A172 (cell line): ENCODE results near the gene NCL. TPM values are rescaled to one million over a fixed set of nuclear protein-coding genes. Genes with fewer than 3 reads are reported as not detected.
A peak's percentile ranks its signal among the peaks of the same experiment; 100 is the strongest.
"Not testable (repeated sequence)": the region's sequence is repeated elsewhere in the genome, so short reads cannot be mapped to it uniquely, and the experiment has no call there.

ENCODE experiments used
- DNase-seq: peaks from one replicate; pipeline ENCODE4 v3.0.0-alpha.2; 2015; ENCODE audit warnings: low spot score
- total RNA-seq: library from RNA; depleted of rRNA; stranded (reverse); fragments of >200 nt; shearing (Covaris generic); gene quantifications from 2 replicates; pipeline ENCODE4 v1.2.3, GENCODE V29; 2014

The NCL gene
- total RNA-seq, 1 experiment from 2014 or later: 344 TPM

DNA sequence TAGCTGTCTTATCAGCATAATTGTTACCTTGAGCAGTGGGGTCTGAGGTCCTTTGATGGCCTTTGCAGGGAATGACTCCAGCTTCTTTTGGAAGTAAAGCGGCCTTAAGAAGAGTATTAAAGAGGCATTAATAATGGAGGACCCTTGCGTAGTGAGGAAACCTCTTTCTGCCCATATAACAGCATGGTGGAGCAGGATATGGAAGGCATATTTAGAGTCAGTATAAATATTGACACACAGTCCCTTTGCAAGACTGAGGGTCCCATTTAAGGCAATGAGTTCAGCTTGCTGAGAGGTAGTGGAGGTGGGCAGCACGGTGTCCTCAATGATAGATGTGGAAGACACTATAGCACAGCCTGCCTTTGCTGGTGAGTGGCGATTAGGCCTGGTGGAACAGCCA is 32.7 kb downstream of the NCL start:
- no peak for DNase-seq

DNA sequence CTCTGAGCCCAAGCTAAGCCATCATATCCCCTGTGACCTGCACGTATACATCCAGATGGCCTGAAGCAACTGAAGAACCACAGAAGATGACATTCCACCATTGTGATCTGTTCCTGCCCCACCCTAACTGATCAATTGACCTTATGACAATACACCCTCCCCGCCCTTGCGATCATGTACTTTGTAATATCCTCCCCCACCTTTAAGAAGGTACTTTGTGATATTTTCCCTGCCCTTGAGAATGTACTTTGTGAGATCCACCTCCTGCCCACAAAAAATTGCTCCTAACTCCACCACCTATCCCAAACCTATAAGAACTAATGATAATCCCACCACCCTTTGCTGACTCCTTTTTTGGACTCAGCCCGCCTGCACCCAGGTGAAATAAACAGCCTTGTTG is 33.8 kb downstream of the NCL start:
- not testable (repeated sequence) for DNase-seq

DNA sequence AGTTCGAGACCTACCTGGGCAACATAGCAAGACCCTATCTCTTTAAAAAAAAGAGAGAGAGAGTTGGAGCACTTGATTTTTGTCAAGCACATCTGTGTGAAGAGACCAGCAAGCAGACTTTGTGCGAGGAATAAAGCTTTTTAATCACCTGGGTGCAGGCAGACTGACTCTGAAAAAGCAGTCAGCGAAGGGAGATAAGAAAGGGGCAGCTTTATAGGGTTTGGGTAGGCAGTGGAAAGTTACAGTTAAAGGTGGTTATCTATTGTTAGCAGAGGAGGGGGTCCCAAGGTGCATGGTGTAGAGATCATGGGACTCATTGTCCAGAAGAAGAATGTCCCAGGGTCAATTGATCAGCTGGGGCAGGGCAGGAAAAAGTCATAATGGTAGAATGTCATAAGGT is 34.4 kb downstream of the NCL start:
- DNase-seq: no peak

DNA sequence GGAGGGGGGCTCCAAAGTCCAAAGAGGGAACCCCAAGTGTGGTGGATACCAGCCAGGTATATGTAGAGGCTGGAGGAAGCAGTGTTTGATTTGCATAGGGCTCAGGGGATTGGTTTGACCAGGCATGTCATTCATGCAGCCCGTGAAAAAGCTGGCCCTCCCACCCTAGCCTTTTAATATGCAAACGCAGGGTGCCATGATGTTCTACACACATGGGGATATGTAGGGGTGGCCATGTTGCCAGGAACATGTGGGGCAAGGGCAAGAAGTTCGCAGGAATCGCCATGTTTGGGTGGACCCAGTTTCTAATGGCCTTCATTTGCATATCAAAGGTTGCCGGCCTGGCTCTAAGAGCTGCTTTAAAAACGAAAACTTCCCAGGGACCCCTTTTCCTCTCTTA is 35.1 kb downstream of the NCL start:
- DNase-seq: no peak

DNA sequence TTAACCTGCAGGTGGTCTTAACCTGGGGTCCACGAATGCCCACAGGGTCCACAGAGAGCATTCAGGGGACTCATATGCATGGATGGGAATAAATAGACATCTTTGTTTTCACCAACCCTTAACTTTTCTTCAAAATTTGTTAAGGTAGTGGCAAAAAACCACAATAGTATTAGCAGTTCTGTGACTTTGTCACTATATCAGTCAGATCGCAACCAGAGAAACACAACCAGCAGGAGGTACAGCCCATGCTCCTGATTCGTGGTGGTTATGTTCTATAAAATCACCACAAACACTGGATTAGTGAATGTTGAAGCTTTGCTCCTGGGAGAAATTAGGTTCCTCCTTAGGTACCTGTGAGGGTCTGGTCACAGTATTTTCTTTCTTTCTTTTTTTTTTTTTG is 37.2 kb downstream of the NCL start:
- DNase-seq: no peak

DNA sequence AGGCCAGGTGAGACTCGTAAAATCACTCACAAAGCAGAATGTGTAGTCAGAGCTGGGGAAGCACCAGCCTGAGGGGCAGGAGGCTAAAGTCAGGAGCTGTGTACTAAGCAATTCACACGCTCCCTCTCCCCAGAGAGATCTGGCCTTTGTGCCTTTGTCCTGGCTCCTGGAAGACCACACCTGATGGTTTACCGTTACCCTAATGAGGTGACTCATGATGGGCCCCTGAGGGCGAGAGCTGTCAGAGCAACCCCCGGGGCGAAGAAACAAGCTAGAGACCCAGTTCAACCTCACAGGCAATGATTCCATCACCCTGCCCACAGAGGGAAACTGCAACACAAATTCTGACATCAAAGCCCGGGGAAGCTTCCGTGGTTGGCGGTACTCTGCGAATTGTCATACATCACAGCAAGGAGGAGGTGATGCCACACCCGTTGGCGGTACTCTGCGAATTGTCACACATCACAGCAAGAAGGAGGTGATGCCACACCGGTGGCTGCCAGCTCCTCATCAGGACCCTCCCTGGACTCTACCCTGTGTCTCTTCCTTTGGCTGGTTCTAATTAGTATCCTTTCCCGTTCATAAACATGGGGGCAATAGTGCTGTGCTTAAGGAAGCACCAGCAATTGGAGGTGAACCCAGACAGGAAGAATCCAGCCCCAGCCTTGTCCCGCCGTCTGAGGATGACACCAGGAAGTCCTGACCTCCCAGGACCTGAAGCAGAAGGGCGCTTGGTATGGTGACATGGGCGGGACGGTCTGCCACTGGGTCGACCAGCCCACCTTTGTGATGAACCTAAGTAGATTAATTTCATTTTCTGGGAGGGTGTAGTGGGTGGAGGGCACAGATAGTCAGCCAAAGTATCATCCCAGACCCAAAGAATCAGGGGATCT is 38.2 kb downstream of the NCL start:
- peak; percentile 47 for DNase-seq

DNA sequence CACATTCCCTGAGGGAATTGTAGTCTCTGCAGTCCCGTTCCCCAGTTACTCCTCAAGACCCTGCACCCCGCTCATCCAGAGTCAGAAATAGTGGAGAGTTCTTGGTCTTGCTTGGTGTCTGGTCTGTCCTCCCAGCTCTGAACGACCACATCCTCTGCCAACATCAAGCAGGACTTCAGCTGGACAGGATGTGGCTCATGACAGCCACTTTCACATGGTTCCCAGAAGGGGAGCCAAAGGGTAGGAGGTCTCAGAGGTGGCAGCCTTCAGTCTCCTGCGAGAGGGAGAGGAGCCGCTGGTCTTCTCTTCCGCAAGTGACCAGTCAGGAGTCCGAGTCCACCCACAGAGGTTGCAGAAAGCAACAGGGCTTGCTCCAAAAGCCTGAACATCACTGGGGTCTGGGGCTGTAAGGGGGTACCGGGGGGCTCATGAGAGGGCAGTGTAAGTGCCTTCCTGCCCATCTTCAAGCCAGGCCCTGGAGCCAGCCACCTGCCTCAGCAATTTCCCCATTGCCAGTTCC is 38.9 kb downstream of the NCL start:
- peak; percentile 38 for DNase-seq

DNA sequence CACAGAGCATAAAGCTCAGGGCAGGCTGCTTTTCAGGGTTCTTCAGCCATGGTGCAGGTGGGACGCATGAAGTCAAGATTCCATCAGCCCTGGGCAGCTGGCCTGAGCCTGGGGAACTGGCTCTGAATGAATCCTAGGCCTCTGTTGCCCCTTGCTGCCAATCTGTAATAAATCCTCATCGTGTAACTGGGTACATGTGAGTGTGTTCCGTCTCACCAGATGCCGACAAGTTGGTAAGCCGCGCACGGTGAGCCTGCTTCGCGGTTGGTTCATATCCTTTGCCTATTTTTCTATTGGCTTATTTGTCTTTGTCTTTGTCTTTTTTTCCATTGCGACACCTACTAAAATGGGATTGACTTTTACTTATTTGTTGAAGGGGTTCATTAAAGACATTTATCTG is 41.1 kb downstream of the NCL start:
- DNase-seq: no peak

DNA sequence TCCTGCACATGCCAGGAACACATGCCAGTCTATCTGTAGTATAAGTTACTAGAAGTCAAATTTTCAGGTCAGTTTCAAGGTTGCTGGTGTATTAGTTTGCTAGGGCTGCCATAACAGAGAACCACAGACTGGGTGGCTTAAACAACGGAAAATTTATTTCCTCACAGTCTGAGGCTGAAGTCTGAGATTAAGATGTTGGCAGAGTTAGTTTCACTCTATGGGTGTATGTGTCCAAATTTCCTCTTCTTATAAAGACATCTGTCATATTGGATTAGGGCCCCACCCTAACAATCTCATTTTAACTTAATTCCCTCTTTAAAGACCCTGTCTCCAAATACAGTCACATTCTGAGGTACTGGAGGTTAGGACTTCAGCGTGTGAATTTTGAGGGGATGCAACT is 42.2 kb downstream of the NCL start:
- no peak for DNase-seq

DNA sequence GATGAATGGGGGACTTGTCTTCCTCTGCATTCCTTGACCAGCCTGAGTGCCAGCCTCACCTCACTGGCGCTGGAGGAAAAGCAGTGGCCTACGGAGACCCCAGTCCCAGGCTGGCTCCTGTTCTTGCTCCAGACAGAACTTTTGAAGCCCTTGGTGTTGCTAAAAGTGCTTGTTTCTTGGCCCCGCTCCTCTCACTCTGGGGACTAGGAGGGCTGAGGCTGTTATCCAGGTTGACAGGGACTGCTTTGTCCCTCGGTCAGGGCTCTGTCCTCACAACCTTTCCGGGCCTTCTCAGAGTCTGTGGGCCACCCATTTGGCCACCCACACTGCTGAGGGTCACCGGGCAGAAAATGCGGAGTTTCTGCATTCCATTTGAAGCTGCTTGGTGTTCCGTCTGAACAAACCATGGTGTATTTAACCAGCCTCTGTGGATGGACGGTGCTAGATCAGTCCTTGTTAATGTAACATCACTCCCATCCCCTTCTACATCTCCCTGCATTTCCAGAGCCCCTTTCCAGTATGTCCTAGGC is 43.2 kb downstream of the NCL start:
- no peak for DNase-seq

DNA sequence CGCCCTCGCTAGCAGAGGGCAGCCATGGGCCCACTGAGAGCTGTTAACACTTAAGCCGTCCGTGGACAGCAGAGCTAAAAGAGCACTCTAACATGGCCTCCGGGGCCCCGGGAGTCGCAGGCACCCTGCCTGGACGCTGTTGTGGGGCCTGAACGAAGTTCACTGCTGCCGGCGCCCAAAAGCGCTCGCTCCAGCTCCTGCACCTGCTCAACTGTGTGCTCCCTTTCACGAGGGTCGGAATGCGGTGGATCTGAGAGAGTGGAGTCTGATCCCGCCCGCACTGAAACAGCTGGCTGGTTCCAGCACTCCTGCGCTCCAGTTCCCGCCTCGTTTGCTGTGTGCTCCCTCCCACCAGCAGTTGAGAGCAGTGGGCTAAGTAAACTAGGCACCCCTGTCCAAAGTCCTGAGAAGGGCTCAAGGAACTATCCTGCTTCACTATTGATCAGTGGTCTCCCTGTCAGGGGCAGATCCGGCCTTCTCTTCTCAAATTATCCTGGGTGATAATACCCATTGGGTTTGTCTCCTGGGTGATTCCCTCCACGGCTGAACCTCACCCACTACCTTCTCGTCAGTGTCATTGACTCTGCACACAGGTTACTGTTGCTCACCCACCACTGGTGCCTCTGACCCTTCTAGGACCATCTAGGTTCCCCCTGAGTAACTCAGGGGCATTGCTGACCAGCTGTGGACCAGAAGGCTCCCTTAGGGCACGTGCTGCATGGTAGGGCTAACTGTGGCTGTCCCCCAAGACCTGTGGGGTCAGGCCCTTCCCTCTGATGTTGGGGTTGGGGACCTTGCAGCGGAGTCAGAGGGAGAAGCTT is 45.3 kb downstream of the NCL start:
- no peak for DNase-seq

DNA sequence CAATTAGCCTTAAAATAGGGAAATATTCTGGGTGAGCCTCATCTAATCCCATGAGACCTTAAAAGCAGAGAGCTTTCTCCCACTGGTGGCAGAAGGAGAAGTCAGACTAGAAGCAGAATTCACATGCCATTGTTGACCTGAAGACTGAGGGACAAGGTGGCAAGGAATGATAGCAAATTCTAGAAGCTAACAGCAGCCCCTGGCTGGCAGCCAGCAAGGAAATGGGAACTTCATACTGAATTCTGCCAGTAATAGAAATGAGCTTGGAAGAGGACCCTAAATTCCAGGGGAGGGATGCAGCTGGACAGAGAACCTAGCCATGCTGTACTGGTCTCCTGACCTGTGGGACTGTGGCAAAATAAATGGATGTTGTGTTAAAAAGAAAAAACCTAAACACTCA is 49.3 kb downstream of the NCL start:
- DNase-seq: no peak

DNA sequence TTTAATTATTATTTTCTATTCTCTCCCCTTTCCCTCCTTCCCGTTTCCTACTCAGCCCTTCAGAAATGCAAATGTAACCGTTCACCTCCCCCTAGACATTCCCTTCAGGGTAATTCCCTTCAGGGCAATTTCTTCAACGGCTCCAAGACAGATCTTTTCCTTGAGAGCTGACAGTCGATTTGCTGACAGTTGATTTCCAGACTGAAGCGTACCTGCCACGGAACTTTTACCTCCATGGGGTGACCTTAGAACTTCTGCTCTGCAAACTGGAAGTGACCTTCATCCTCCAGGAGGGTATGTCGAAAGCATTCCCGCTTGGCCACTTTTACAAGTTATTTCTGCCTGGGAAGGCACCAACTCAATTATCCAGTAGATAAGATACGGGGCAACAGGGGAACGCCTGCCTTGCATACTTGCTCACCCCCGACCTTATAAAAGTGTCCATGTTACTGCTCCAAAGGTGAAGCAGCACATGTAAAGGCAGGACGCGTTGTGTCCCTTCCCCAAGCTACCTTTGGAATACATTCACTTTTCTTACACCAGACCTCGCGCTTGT is 50.3 kb downstream of the NCL start:
- no peak for DNase-seq

DNA sequence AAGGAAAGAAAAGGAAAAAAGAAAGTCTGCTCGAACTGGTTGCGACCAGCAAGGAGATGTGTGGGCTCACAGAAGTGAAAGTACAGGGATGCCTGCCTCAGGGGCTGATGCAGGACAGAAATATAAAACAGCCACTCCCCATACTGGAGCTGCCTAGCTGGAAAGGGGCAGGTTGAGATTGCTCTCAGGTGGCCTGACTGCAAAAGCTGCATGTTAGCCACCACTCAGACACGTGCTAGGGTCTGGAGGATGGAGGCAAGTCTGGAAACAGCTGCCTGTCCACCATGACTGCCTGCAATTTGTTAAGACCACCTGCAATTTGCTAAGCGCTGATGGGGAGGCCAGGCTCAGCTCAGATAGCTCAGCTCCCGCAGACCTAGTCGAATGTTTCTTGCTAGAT is 50.8 kb downstream of the NCL start:
- DNase-seq: no peak

DNA sequence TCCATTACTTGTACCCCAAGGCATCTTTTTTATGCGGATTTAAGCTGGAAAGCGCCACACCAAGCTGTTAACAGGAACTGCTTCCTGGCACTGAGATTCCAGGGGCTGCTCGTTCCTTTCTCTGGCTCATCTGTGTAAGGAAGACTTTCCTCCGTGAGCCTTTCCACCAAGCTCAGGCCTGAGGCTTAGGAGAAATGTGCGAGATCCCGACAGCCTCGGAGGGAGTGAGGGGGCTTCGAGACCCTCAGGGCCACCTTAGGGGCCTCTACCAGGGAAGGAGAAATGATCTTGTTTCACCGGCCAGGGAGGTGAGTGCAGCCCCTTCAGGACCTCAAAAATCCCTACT is 51.7 kb downstream of the NCL start:
- no peak for DNase-seq

DNA sequence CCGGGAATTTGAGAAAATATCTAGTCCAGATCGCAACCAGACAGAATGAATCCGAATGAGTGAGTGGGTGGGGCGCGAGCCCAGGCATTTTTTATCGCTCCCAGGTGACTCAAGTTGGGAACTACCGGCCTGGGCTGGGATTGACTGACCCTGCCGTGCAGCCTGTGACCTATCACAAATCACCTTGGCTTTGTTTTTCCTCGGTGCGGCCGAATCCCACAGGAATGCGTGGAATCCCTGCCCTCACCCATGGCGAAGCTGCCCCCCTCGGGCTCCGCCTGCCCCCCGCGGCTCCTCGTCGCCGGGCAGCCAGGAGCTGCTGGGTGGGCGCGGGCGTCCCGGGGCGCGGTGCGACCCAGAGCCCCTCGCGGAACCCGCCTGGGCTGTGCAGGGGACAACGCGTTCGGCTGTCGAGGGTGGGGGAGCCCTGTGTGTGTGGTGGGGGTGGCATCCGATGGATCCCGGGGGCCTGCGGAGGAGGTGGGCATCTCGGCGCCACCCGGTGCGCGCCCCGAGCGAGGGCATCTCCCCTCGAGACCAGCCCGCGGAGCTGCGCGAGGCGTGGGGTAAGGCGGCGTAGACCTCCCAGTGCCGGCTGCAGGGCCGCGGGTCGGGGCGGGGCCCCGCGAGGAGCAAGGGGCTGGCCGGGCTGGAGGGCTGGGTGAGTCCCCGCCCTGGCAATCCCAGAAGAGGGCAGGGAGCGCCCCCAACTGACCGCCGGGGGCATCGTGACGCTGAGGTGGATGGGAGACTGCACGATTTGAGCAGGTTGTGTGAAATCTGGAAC is 52.3 kb downstream of the NCL start:
- peak; percentile 91 for DNase-seq

DNA sequence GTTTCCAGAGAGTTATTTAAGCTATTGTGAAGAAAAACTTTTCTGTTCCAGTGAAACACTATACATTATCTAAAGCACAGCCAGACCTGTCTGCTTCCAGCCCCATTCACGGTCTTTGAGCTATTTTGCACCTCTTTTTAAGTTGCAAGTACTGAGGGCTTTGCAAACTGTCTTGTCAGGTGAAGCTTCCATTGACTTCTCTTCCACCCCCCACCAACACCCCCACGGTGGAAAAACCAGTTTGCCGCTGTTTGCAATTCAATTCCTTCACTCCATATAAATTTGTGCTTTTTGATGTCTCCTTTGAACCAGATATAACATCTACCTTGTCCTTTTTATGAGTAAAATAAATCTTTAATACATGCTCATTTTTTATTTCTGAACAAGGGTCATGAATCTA is 53.0 kb downstream of the NCL start:
- DNase-seq: no peak

DNA sequence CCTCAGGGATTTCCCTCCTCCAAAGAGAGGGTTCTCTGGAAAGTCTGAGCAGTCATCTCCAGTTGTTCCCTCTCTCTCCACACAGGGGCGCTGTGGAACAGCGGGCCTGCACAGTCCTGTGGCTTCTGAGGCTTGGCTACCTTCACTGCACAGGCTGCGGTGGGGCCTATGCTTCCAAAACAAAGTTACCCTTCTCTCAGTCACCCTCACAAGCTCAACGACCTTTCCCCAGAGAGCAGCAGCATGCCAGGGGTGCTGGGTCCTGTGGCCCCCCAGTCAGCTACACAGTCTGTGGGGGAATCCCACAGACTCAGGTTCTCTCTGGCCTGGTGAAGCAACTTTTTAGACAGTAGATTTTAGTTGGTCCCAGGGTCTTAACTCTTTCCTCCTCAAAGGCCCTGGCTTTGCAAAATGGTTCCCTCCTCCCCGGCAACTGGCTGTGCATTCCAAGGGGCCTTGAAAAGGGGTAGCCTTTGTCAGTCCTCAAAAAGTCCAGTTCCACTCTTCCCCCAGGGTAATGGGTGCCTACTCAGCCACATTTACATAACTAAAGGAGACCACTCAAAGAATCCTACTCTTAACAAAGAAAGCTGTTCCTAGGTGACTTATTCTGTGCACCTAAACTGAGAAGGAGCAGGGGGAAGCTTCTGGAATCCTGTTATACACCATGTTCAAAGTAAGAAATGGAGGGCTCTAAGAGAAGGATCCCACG is 53.8 kb downstream of the NCL start:
- no peak for DNase-seq

DNA sequence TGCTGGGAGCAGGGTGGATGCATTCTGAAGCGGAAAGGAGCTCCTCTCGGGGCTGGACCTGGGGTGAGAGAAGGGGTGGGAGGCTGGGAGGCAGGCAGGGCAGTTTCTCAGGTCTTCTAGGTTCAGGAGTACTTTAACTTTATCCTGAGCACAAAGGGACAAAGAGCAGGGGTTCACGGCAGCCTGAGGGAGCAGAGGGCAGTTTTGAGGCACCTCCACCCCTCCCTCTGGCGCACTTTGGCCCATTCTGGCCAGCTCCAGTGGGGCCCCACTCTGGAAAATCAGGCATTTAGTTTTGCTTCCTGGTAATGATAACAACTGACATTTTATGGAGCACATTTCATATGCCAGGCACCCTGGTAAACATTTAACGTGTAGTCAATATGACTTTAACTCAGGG is 54.5 kb downstream of the NCL start:
- no peak for DNase-seq

DNA sequence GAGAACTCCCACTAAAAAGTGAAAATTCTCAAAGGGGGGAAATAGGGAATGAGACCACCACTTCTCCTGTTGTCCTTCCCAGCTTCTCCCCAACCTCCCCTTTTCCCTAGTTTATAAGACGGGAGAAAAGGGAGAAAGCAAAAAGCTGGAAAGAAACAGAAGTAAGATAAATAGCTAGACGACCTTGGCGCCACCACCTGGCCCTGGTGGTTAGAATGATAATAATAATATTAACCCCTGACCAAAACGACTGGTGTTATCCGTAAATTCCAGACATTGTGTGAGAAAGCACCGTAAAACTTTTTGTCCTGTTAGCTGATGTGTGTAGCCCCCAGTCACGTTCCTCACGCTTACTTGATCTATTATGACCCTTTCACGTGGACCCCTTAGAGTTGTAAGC is 56.0 kb downstream of the NCL start:
- not testable (repeated sequence) for DNase-seq

DNA sequence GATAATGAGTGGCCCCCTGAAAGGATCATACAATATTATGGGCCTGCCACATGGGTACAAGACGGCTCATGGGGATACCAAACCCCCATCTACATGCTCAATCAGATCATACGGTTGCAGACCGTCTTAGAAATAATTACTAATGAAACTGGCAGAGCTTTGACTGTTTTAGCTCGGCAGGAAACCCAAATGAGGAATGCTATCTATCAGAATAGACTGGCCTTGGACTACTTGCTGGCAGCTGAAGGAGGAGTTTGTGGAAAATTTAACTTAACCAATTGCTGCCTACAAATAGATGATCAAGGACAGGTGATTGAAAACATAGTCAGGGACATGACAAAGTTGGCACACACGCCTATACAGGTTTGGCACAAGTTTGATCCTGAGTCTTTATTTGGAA is 56.6 kb downstream of the NCL start:
- DNase-seq: not testable (repeated sequence)
